Measurements from ENCODE around the gene RPL26.
A peak's percentile ranks its signal among the peaks of the same experiment; 100 is the strongest.
"Not testable (repeated sequence)": the region's sequence is repeated elsewhere in the genome, so short reads cannot be mapped to it uniquely, and the experiment has no call there.

The RPL26 gene

GRCh38 chr17:8383143-8383822 is at the start of gene RPL26:
Gene RPL26 (minus strand): TSS chr17:8383193. CDS start chr17:8382310, 883 bp downstream.
- DNase-seq = peak; percentile 98

- no peak for DNase-seq
Measured at GRCh38 chr17:8430966-8431365, 48.0 kb upstream of the RPL26 start.

DNA sequence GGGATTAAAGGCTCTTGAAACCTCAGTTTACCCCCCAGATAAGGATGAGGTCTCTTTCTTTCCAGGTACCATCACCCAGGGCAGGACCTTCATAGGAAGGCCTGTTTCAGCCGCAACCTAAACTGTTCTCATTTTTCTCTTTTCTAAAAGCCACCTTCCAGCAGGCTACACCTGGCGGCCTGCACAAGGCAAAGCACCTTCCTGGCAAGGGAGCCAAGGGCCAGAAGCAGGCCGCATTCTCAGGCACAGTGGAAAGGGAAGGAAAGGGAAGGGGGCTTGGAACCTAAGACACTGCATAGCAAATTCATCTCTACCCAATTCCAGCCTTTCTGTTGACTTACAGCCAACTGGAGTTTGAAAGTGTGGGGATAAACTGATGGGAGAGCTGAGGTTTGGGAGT is 43.8 kb upstream of the RPL26 start:
- DNase-seq = no peak

- no peak for DNase-seq
Measured at GRCh38 chr17:8426094-8426720, 43.2 kb upstream of the RPL26 start.

DNA sequence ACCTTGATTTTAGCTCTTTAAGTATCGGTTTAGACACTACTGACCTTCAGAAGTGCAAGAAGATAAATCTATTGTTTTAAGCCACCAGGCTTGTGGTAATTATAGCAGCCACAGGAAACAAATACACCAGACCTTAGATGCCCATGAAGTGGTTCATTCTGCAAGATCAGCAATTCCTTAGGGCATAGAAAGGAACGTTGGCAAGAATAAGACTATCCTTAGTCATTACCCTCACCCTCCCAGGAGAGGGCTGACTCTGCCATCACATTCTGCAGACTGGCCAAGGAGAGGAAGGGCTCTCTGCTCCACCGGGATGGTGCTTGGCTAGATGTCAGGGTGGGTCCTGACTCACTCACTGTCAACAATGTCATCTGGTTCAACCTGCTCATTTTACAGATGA is 38.6 kb upstream of the RPL26 start:
- DNase-seq = no peak

- no peak for DNase-seq
Measured at GRCh38 chr17:8420041-8420934, 37.3 kb upstream of the RPL26 start.

- DNase-seq = no peak
Measured at GRCh38 chr17:8419305-8419704, 36.3 kb upstream of the RPL26 start.

DNA sequence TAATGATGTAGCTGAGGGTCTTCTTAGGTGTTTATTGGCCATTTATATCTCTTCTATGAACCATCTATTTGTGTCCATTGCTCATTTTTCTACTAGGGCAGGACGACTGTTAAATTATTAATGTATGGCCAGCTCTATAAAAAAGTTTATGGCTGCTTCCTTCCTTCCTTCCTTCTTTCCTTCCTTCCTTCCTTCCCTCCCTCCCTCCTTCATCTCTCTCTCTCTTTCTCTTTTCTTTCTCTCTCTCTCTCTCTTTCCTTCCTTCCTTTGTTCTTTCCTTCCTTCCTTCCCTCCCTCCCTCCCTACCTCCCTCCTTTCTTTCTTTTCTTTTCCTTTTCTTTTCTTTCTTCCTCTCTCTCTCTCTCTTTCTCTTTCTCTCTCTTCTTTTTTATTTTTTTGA is 35.5 kb upstream of the RPL26 start:
- no peak for DNase-seq

GRCh38 chr17:8417806-8418205 is 34.8 kb upstream of the RPL26 start:
- DNase-seq = no peak

DNA sequence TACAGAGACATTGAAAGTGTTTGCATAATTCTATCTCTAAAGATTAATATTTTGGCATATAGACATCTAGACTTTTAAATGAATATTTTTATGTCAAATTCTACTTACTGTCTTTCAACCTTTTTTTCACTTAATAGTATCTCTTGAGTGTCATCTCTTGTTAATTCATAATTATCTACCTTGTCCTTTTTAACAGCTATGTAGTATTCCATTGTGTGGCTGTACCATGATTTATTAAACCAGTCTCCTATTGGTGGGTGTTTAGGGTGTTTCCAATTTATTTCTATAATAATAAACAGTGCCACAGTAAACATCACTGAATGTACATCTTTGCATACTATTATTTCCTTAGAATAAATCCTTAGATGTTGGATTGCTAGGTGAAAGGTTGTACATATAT is 30.9 kb upstream of the RPL26 start:
- no peak for DNase-seq

DNA sequence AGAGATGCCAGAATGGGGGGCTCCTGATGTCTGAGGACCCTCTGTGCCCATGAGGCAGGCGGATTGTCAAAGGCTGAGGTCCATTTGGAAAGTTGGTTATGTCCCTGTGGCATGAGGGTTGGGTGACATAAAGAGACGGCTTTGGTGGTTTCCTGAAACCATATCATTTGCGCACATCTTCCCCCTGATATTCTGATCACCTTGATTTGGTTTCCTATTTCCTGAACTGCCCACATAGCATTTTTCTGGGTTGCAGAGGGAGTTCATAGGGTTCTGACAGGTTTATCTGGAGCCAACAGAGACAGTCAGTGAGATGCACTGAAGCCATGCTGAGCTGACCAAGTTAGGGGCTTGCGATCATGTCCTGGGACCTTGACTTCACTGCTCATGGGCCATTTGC is 30.3 kb upstream of the RPL26 start:
- DNase-seq = no peak

DNA sequence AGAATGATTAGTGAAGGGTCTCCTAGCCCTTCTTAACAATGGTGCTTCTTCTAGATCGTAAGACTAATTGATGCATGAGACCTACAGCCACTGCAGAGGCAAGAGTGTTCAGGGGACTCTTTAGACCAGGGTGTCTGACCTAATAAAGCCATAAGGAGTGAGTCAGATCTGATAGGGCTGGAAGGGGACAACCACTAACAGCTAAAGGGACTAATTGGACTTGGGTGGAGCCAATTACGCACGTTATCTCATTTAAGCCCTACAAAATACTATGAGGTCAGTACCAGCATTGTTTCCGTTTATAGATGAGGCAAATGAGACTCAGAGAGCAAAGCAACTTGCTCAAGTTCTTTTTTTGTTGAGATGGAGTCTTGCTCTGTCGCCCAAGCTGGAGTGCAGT is 29.1 kb upstream of the RPL26 start:
- no peak for DNase-seq

DNA sequence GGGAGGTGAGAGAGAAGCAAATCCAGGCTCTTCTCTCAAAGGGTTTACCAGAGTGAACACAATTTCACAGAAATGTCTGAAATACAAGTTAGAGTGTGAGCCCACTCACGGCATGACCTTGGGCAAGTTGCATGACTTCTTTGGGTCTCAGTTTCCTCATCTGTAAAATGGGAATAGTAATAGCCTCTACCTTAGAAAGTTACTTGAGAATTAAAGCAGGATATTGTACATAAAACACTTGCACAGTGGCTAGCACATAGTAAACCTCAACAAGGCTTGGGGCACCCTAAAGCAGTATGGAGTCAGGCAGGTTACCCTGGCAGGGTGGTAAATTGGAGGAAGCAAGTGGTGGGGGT is 27.9 kb upstream of the RPL26 start:
- no peak for DNase-seq

DNA sequence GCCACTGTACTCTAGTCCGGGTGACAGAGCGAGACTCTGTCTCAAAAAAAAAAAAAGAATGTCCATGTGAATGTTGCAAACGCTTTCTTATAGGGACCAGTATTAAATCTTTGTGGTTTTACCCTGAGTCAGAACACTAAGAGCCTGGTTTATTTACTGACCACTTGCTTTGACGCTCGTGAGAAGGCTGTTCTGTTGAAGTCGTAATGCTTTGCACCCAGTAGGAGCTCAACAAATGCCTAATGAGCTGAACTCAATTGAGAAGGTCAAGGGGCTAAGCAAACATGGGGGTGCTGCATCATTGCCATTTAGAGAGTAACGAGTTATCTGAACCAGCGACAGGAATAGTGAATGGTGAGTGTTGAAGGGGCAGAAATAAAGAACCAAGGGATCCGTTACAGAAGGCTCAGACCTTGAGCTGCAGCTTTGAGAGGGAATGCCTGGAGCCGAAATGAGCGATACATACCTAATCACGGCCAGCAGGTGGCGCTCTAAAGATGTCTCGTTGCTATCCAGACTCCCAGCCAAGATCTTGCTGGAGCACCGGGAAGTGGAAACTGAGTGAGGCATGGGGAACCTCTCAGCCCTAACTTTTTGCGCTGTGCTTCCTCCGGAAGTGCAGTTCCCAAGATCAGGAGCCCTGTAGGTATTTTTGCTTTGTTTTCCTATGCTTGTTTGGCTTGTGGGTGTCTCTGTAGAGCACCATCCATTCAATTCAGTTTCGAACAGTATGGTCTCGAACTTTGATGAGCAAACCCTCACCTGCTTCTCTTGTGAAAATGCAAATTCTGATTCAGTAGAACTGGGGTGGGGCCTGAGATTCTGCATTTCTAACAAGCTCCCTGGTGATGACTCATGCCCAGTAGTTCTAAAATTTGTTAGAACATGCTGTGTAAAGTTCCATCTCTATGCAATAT is 27.2 kb upstream of the RPL26 start:
- DNase-seq = peak; percentile 74

GRCh38 chr17:8408371-8408770 is 25.4 kb upstream of the RPL26 start:
- no peak for DNase-seq

GRCh38 chr17:8406174-8406573 is 23.2 kb upstream of the RPL26 start:
- no peak for DNase-seq

GRCh38 chr17:8405499-8406016 is 22.6 kb upstream of the RPL26 start:
- no peak for DNase-seq

DNA sequence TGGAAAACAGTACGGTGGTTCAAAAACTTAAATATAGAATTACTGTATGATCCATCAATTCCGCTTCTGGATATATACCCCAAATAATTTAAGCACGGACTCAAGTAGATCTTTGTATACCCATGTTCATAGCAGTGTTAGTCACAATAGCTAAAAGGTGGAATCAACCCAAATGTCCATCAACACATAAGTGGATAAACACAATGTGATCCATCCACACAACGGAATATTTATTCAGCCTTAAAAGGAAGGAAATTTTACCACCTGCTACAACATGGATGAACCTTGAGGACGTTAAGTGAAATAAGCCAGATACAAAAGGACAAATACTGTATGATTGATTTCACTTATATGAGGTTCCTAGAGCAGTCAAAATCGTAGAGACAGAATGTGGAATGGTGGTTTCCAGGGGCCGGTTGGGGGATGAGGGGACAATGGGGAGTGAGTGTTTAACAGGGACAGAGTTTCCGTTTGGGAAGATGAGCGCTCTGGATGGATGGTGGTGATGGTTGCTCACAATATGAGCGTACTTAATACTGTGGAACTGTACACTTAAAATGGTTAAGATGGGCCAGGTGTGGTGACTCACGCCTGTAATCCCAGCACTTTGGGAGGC is 20.0 kb upstream of the RPL26 start:
- DNase-seq = no peak

- DNase-seq = no peak
Measured at GRCh38 chr17:8401107-8401506, 18.1 kb upstream of the RPL26 start.

- DNase-seq = no peak
Measured at GRCh38 chr17:8398980-8399379, 16.0 kb upstream of the RPL26 start.

DNA sequence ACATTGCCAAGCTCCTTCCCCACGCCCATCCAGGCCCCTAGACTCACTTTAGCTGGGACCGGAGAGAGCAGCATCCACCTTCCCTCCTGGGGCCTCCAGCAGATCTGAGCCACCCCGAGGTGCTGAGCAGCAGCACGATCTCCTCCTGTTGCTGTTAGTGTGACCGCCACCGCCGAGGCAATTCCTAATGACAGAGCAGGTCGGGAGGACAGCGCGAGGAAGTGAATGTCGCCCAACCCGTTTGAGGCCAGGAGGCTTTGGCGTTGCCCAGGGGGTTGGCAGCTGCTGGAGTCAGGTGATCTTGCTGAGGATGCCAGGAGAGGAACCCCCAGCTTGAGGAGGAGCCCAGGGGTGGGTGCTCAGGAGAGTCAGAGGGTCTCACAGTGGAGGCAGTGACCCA is 14.6 kb upstream of the RPL26 start, which contains the start of gene RNF222:
Gene RNF222, minus strand, starts transcription at position 192 of the 400 bp plus-strand sequence. CDS start 4,366 bp downstream, outside the sequence.
- DNase-seq = no peak

- not testable (repeated sequence) for DNase-seq
Measured at GRCh38 chr17:8394497-8394896, 11.5 kb upstream of the RPL26 start.
